ENCODE measurements around the gene AQP11. TPM values are rescaled to one million over a fixed set of nuclear protein-coding genes. Genes with fewer than 3 reads are reported as not detected.

Gene AQP11
- total RNA-seq, 1 donor from 2014 or later: 0.78 TPM

GRCh38 chr11:77647654-77648305 is 58.0 kb downstream of the AQP11 start:
- ATAC-seq: no peak
- no peak for DNase-seq (ENCODE audit: missing footprints)
- intact Hi-C loops (cut with DNase I): no loop called here

- ATAC-seq (no peak), DNase-seq (ENCODE audit: missing footprints) (no peak)
- intact Hi-C loops (cut with DNase I): no loop called here
Measured at GRCh38 chr11:77650123-77650522, 60.4 kb downstream of the AQP11 start.

- intact Hi-C loops (cut with DNase I): no loop called here
- ATAC-seq (no peak), DNase-seq (ENCODE audit: missing footprints) (no peak)
Measured at GRCh38 chr11:77654770-77655434, 65.1 kb downstream of the AQP11 start.

- ATAC-seq: no peak
- DNase-seq (ENCODE audit: missing footprints): no peak
- intact Hi-C loops (cut with DNase I): no loop called here
Measured at GRCh38 chr11:77656362-77656761, 66.6 kb downstream of the AQP11 start.

GRCh38 chr11:77658213-77659013 is 68.7 kb downstream of the AQP11 start:
- DNase-seq (ENCODE audit: missing footprints) (no peak), ATAC-seq (no peak)
- intact Hi-C loops (cut with DNase I): no loop called here

Other genes with a start within 250 kb of the AQP11 start
- gene PAK1, start 115.9 kb upstream of the AQP11 start, total RNA-seq: 10.1 TPM
- gene CLNS1A, start 47.8 kb downstream of the AQP11 start, total RNA-seq: 76.9 TPM
- 34.8 TPM for gene RSF1, start 230.8 kb downstream of the AQP11 start, total RNA-seq
- 139 TPM for gene AAMDC, start 231.2 kb downstream of the AQP11 start, total RNA-seq